ENCODE results near the gene ABT1.

DNA sequence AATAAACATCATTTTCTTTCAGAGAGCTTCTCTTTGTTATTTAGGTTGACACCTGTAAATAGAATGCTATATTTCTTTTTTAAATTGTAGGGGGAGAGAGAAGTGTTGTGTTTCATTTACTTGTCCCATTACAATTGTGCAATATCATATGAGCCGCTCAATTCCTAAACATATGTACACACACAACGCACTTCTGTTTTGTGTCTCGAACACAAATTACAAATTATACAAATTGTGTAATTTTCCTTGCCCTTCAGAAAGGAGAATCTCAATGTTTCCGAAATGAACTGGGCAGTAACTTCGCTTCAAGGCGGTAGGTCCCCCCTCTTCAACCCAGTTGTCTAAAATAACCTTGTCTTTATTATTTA lies 2.6 kb upstream of the ABT1 start:
- TF ChIP-seq, protein P1, sequence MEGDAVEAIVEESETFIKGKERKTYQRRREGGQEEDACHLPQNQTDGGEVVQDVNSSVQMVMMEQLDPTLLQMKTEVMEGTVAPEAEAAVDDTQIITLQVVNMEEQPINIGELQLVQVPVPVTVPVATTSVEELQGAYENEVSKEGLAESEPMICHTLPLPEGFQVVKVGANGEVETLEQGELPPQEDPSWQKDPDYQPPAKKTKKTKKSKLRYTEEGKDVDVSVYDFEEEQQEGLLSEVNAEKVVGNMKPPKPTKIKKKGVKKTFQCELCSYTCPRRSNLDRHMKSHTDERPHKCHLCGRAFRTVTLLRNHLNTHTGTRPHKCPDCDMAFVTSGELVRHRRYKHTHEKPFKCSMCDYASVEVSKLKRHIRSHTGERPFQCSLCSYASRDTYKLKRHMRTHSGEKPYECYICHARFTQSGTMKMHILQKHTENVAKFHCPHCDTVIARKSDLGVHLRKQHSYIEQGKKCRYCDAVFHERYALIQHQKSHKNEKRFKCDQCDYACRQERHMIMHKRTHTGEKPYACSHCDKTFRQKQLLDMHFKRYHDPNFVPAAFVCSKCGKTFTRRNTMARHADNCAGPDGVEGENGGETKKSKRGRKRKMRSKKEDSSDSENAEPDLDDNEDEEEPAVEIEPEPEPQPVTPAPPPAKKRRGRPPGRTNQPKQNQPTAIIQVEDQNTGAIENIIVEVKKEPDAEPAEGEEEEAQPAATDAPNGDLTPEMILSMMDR (IDR thresholded peaks at IDR 0.05; ENCODE audit: low read depth, low read length, poor library complexity, severe bottlenecking), result no peak
- no peak for TF ChIP-seq EZH2phosphoT487 (IDR thresholded peaks at IDR 0.05; ENCODE audit: borderline replicate concordance, low read length)

Measured in DOHH2 (cell line).